Endothelial cell (in vitro differentiated cells): ENCODE data around the gene ANKFY1. TPM values are rescaled to one million over a fixed set of nuclear protein-coding genes. Genes with fewer than 3 reads are reported as not detected.
"Not testable (repeated sequence)": the region's sequence is repeated elsewhere in the genome, so short reads cannot be mapped to it uniquely, and the experiment has no call there.

Experiments
- DNase-seq: peaks from one replicate; pipeline ENCODE4 v3.0.0; 2021; ENCODE audit warnings: low spot score
- H3K27ac Mint-ChIP-seq: one replicate; pipeline ENCODE4 v1.8.0; 2021; ENCODE audit warnings: mixed read lengths, inconsistent platforms; ENCODE audit not compliant: unreplicated experiment
- H3K27me3 Mint-ChIP-seq: one replicate; pipeline ENCODE4 v1.8.0; 2021; ENCODE audit warnings: mild to moderate bottlenecking, moderate library complexity, mixed read lengths, inconsistent platforms; ENCODE audit not compliant: unreplicated experiment
- H3K36me3 Mint-ChIP-seq: one replicate; pipeline ENCODE4 v1.8.0; 2021; ENCODE audit warnings: mild to moderate bottlenecking, low read depth, mixed read lengths, inconsistent platforms; ENCODE audit not compliant: unreplicated experiment
- H3K4me1 Mint-ChIP-seq: one replicate; pipeline ENCODE4 v1.8.0; 2021; ENCODE audit warnings: mild to moderate bottlenecking, mixed read lengths, inconsistent platforms; ENCODE audit not compliant: unreplicated experiment
- H3K4me3 Mint-ChIP-seq: one replicate; pipeline ENCODE4 v1.8.0; 2021; ENCODE audit warnings: mild to moderate bottlenecking, mixed read lengths, inconsistent platforms; ENCODE audit not compliant: unreplicated experiment
- H3K9me3 Mint-ChIP-seq: one replicate; pipeline ENCODE4 v1.8.0; 2021; ENCODE audit warnings: mixed read lengths, inconsistent platforms; ENCODE audit not compliant: unreplicated experiment
- total RNA-seq: library from RNA; stranded (reverse); fragmentation: NEBNext Ultra II Directional; extraction: Animal tissue kit (Norgen Biotek cat#: 25700); gene quantifications from one replicate; pipeline ENCODE4 v1.2.1, GENCODE V29; 2021; ENCODE audit not compliant: unreplicated experiment
- TF ChIP-seq, protein P1 (sequence below): fragments of 200-600 bp; sonication (generic); IDR thresholded peaks from one replicate; pipeline ENCODE4 v1.5.0; 2021; ENCODE audit warnings: antibody characterized with exemption; ENCODE audit not compliant: unreplicated experiment

ANKFY1 gene
- total RNA-seq, 1 donor from 2014 or later = 41.6 TPM

DNA sequence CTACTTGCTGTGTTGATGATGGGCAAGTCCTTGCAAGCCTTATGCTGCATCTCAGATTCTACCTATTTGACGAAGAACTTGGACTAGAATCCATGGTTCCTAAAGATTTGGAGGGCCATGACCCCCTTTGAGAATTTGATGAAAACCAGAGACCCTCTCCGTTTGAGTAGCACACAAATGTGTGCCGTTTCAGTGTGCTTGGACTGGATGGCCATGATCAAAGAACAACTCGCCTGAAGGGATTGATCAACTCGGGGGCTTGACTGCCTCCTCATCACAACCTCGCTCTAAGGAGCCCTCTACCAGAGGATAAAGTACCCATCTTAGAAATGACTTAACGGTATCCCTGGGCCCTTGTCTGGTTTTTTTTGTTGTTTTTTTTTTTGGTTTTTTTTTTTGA, 2.8 kb upstream of the ANKFY1 start:
- Mint-ChIP-seq H3K4me3 (no peak overlapping the region), H3K27ac (no peak overlapping the region), H3K36me3 (peaks cover 7% of the 10 kb centered on the region), H3K4me1 (peaks cover 15% of the 10 kb centered on the region), H3K27me3 (peaks cover 5% of the 10 kb centered on the region), H3K9me3 (no peaks in the 10 kb centered on the region)
- TF ChIP-seq, protein P1, sequence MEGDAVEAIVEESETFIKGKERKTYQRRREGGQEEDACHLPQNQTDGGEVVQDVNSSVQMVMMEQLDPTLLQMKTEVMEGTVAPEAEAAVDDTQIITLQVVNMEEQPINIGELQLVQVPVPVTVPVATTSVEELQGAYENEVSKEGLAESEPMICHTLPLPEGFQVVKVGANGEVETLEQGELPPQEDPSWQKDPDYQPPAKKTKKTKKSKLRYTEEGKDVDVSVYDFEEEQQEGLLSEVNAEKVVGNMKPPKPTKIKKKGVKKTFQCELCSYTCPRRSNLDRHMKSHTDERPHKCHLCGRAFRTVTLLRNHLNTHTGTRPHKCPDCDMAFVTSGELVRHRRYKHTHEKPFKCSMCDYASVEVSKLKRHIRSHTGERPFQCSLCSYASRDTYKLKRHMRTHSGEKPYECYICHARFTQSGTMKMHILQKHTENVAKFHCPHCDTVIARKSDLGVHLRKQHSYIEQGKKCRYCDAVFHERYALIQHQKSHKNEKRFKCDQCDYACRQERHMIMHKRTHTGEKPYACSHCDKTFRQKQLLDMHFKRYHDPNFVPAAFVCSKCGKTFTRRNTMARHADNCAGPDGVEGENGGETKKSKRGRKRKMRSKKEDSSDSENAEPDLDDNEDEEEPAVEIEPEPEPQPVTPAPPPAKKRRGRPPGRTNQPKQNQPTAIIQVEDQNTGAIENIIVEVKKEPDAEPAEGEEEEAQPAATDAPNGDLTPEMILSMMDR = no peak
- no peak for DNase-seq

DNA sequence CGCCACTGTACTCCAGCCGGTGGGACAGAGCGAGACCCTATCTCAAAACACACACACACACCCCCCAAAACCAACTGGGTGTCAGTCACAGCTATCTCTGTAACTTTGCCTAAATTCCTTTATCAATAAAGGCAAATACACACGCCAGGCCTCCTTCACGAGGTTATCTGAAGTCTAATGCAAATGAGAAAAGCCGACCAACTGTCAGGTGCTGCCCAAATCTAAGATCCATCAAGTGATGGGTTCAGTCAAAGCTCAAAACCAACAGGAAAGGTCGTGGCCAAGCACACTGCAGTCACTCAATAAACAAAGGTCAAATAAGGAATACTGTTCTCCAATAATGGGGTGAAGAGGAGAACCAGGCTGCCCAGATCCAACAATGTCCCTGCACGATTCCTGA, 1.1 kb downstream of the ANKFY1 start:
- H3K36me3 Mint-ChIP-seq = peaks cover 8% of the 10 kb centered on the region
- H3K4me1 Mint-ChIP-seq = peaks cover 15% of the 10 kb centered on the region
- TF ChIP-seq, protein P1 = no peak
- no peaks in the 10 kb centered on the region for H3K9me3 Mint-ChIP-seq
- H3K27me3 Mint-ChIP-seq = peaks cover 5% of the 10 kb centered on the region
- H3K27ac Mint-ChIP-seq = peak overlapping the region; percentile 91
- H3K4me3 Mint-ChIP-seq = peak overlapping the region; percentile 96
- DNase-seq = no peak

DNA sequence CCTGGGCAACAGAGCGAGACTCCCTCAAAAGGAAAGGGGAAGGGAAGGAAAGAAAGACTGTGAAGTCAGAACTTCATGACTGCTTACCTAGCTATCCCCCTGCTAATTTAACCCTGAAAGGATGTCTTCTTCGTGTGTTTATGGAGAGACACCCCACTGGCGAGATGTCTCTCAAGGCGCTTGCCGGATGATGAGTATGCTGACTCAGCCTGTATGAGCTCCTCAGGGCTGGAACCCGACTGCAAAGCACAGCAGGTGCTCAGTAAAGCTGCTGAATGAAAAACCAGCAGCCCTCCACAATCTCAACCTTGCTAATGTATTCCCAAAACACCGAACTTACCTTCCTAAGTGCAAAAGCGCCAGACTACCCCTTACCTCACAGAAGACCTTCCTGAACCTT, 2.3 kb downstream of the ANKFY1 start:
- H3K4me1 Mint-ChIP-seq = peaks cover 15% of the 10 kb centered on the region
- H3K27ac Mint-ChIP-seq = no peak overlapping the region
- peaks cover 12% of the 10 kb centered on the region for H3K36me3 Mint-ChIP-seq
- peaks cover 5% of the 10 kb centered on the region for H3K27me3 Mint-ChIP-seq
- TF ChIP-seq, protein P1 = no peak
- no peaks in the 10 kb centered on the region for H3K9me3 Mint-ChIP-seq
- DNase-seq = no peak
- peak overlapping the region; percentile 66 for H3K4me3 Mint-ChIP-seq

DNA sequence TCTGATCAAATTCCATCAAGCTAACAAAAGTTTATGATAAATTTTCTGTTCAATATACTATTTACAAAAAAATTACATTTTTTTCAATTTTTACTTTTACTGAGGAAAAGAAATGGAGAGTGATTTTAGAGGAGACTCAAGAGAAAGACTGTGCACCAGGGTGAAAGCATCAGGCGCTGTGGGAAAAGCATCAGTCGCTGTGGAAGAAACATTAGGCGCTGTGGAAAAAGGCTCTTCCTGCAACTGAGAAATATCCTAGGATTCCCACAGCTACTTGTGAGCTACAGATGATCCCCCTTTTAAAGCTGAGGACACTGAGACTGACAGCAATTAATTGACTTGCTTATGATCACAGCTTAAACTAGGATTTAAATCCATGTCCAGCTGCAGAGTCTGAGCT, 4.9 kb downstream of the ANKFY1 start:
- TF ChIP-seq, protein P1 = no peak
- Mint-ChIP-seq H3K27ac (no peak overlapping the region), H3K4me3 (no peak overlapping the region), H3K36me3 (peaks cover 17% of the 10 kb centered on the region), H3K4me1 (peaks cover 8% of the 10 kb centered on the region), H3K27me3 (no peaks in the 10 kb centered on the region), H3K9me3 (no peaks in the 10 kb centered on the region)
- no peak for DNase-seq

DNA sequence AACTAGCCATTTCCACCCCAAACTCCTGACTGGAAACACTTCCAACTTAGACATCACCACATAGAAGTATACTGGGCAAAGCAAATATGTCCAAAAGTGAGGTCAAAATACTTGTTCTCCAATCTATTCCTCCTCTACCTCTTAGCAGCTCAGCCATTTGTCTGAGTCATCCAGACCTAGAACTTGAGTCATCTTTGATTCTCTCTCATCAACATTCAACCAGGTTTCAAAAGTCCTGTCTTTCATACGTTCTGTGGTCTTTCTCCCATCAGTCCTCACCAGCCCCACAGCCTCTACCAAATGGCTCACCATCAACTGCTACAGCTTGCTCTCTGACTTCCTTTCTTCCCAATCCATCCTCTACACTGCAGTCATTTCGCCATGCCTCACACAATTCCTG, 6.8 kb downstream of the ANKFY1 start:
- no peak overlapping the region for H3K27ac Mint-ChIP-seq
- H3K4me1 Mint-ChIP-seq = no peaks in the 10 kb centered on the region
- no peaks in the 10 kb centered on the region for H3K9me3 Mint-ChIP-seq
- peaks cover 21% of the 10 kb centered on the region for H3K36me3 Mint-ChIP-seq
- no peaks in the 10 kb centered on the region for H3K27me3 Mint-ChIP-seq
- TF ChIP-seq, protein P1 = no peak
- DNase-seq = no peak
- H3K4me3 Mint-ChIP-seq = no peak overlapping the region

DNA sequence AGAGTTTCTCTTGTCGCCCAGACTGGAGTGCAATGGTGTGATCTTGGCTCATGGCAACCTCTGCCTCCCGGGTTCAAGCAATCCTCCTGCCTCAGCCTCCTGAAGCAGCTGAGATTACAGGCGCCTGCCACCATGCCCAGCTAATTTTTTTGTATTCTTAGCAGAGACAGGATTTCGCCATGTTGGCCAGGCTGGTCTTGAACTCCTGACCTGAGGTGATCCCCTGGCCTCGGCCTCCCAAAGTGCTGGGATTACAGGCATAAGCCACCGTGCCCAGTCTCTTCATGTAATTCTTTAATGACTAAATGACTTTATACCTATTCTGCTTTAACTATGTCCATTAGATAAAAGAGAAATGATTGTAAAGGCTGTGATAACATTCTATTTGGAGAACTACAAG, 8.5 kb downstream of the ANKFY1 start:
- not testable (repeated sequence) for DNase-seq, H3K4me1 Mint-ChIP-seq

More for the DNA sequence above, 8.5 kb downstream of the ANKFY1 start:
- H3K4me3 Mint-ChIP-seq, H3K27ac Mint-ChIP-seq, H3K27me3 Mint-ChIP-seq, H3K9me3 Mint-ChIP-seq: not testable (repeated sequence)
- H3K36me3 Mint-ChIP-seq = peaks cover 21% of the 10 kb centered on the region
